HEK293 (cell line): ENCODE results near the gene EHD2.

ENCODE experiments used
- CTCF ChIA-PET: fragments of 350-600 bp; formaldehyde crosslinking; extraction: SDS; loops from one replicate; lab custom pipeline; 2021; ENCODE audit warnings: antibody characterized with exemption; lab: Yijun Ruan, JAX
- POLR2A ChIA-PET: fragments of 300-600 bp; formaldehyde crosslinking; extraction: SDS; loops from one replicate; lab custom pipeline; 2020; ENCODE audit warnings: antibody characterized with exemption, inconsistent platforms; lab: Yijun Ruan, JAX
- H3K27ac ChIP-seq: fragments of 200-500 bp; sonication (Bioruptor generic); 2 replicates; pipeline ENCODE4 v1.5.1; 2014; ENCODE audit warnings: low read depth, low read length, control low read depth, inconsistent platforms; ENCODE audit errors: extremely low read depth
- H3K36me3 ChIP-seq, 2 experiments: fragments of 200-500 bp in 1 of 2; sonication (Bioruptor generic) in 1 of 2; 1 replicate in 1 of 2; 2 replicates in 1 of 2; pipeline ENCODE4 v1.5.1; 2014 to 2017; ENCODE audit warnings: inconsistent platforms in 2 of 2, low read length in 2 of 2; ENCODE audit not compliant: control insufficient read depth in 2 of 2, insufficient read depth in 1 of 2
- H3K4me1 ChIP-seq: fragments of 200-500 bp; sonication (Bioruptor generic); 2 replicates; pipeline ENCODE4 v1.5.1; 2014; ENCODE audit warnings: mild to moderate bottlenecking, low read length, inconsistent platforms; ENCODE audit not compliant: control insufficient read depth, insufficient read depth
- H3K4me3 ChIP-seq: 2 replicates; pipeline ENCODE4 v1.5.1; 2011; ENCODE audit warnings: low read depth, mild to moderate bottlenecking, control low read depth, low read length, moderate library complexity
- H3K9me3 ChIP-seq: fragments of 200-500 bp; sonication (Bioruptor generic); 2 replicates; pipeline ENCODE4 v1.5.1; 2014; ENCODE audit warnings: low read depth, low read length, inconsistent platforms; ENCODE audit not compliant: control insufficient read depth, insufficient read depth
- EGR2 ChIP-seq: fragments of 450-650 bp; formaldehyde crosslinking; IDR thresholded peaks from 2 replicates; pipeline ENCODE4 v1.5.1; 2016; ENCODE audit warnings: low read depth, missing biosample characterization, missing genetic modification characterization
- GFI1B ChIP-seq: fragments of 450-650 bp; formaldehyde crosslinking; IDR thresholded peaks from 2 replicates; pipeline ENCODE4 v1.5.1; 2016; ENCODE audit warnings: missing biosample characterization, missing genetic modification characterization
- HIC1 ChIP-seq: fragments of 450-650 bp; formaldehyde crosslinking; IDR thresholded peaks from 2 replicates; pipeline ENCODE4 v1.5.1; 2016; ENCODE audit warnings: missing biosample characterization, missing genetic modification characterization
- KLF1 ChIP-seq: fragments of 450-650 bp; formaldehyde crosslinking; IDR thresholded peaks from 2 replicates; pipeline ENCODE4 v1.5.1; 2016; ENCODE audit warnings: missing biosample characterization, missing genetic modification characterization
- PBX3 ChIP-seq: sonication (generic); formaldehyde crosslinking; IDR thresholded peaks from 2 replicates; pipeline ENCODE4 v1.8.1; 2022; ENCODE audit warnings: mild to moderate bottlenecking, moderate library complexity, missing genetic modification reagents
- RBAK ChIP-seq: fragments of 450-650 bp; formaldehyde crosslinking; IDR thresholded peaks from 2 replicates; pipeline ENCODE4 v1.5.1; 2016; ENCODE audit warnings: missing biosample characterization, missing genetic modification characterization
- TSHZ1 ChIP-seq: fragments of 450-650 bp; formaldehyde crosslinking; IDR thresholded peaks from 2 replicates; pipeline ENCODE4 v1.5.1; 2016; ENCODE audit warnings: missing biosample characterization, missing genetic modification characterization, borderline replicate concordance
- YY1 ChIP-seq: fragments of 450-650 bp; formaldehyde crosslinking; IDR thresholded peaks from 2 replicates; pipeline ENCODE4 v1.5.1; 2018; ENCODE audit warnings: missing biosample characterization, missing genetic modification characterization
- ZBTB44 ChIP-seq: fragments of 450-650 bp; IDR thresholded peaks from 2 replicates; pipeline ENCODE4 v1.5.1; 2018; ENCODE audit warnings: missing biosample characterization, mild to moderate bottlenecking, missing genetic modification characterization
- ZNF114 ChIP-seq: fragments of 450-650 bp; formaldehyde crosslinking; IDR thresholded peaks from 2 replicates; pipeline ENCODE4 v1.5.0; 2017; ENCODE audit warnings: missing biosample characterization, missing genetic modification characterization
- ZNF146 ChIP-seq: fragments of 450-650 bp; formaldehyde crosslinking; IDR thresholded peaks from 2 replicates; pipeline ENCODE4 v1.5.1; 2016; ENCODE audit warnings: missing biosample characterization, missing genetic modification characterization
- ZNF155 ChIP-seq: fragments of 450-650 bp; formaldehyde crosslinking; IDR thresholded peaks from 2 replicates; pipeline ENCODE4 v1.5.1; 2016; ENCODE audit warnings: missing biosample characterization, missing genetic modification characterization
- ZNF26 ChIP-seq: fragments of 450-650 bp; formaldehyde crosslinking; IDR thresholded peaks from 2 replicates; pipeline ENCODE4 v1.5.1; 2016; ENCODE audit warnings: missing biosample characterization, missing genetic modification characterization
- ZNF354C ChIP-seq: fragments of 450-650 bp; formaldehyde crosslinking; IDR thresholded peaks from 2 replicates; pipeline ENCODE4 v1.5.1; 2016; ENCODE audit warnings: missing biosample characterization, missing genetic modification characterization, low read depth, borderline replicate concordance
- ZNF391 ChIP-seq: fragments of 450-650 bp; formaldehyde crosslinking; IDR thresholded peaks from 2 replicates; pipeline ENCODE4 v1.5.1; 2016; ENCODE audit warnings: low read depth, missing biosample characterization, missing genetic modification characterization, borderline replicate concordance
- ZNF404 ChIP-seq: fragments of 450-650 bp; formaldehyde crosslinking; IDR thresholded peaks from 2 replicates; pipeline ENCODE4 v1.5.1; 2017; ENCODE audit warnings: missing biosample characterization, missing genetic modification characterization
- ZNF416 ChIP-seq: fragments of 450-650 bp; formaldehyde crosslinking; IDR thresholded peaks from 2 replicates; pipeline ENCODE4 v1.5.1; 2016; ENCODE audit warnings: missing biosample characterization, missing genetic modification characterization
- ZNF529 ChIP-seq: fragments of 450-650 bp; formaldehyde crosslinking; IDR thresholded peaks from 2 replicates; pipeline ENCODE4 v1.5.1; 2017; ENCODE audit warnings: missing genetic modification characterization, missing biosample characterization; ENCODE audit not compliant: insufficient replicate concordance
- ZNF549 ChIP-seq: fragments of 450-650 bp; IDR thresholded peaks from 2 replicates; pipeline ENCODE4 v1.5.1; 2018; ENCODE audit warnings: missing biosample characterization, missing genetic modification characterization, mild to moderate bottlenecking, inconsistent platforms, moderate library complexity
- ZNF623 ChIP-seq: fragments of 450-650 bp; formaldehyde crosslinking; IDR thresholded peaks from 2 replicates; pipeline ENCODE4 v1.5.1; 2016; ENCODE audit warnings: missing biosample characterization, missing genetic modification characterization
- ZSCAN4 ChIP-seq: fragments of 450-650 bp; formaldehyde crosslinking; IDR thresholded peaks from 2 replicates; pipeline ENCODE4 v1.5.1; 2017; ENCODE audit warnings: missing biosample characterization, missing genetic modification characterization

Gene EHD2

GRCh38 chr19:47679251-47679900 lies 33.8 kb upstream of the EHD2 start (continued):
- no peak for TF ChIP-seq PBX3 (CRISPR knock-in tag)
- no peak for TF ChIP-seq KLF1 (tag by site-specific recombination)

- ChIA-PET POLR2A (no interaction called here), CTCF (interaction anchor here (0.6 kb wide), 1 partner anchor 644 kb away, joined by 4 read pairs; no protein-coding TSS in a partner anchor)
- no peak overlapping the region for H3K4me3 ChIP-seq
- no peaks in the 10 kb centered on the region for H3K9me3 ChIP-seq
- H3K27ac ChIP-seq, result no peak overlapping the region
- no peaks in the 10 kb centered on the region for H3K4me1 ChIP-seq
- peaks cover 11 to 50% of the 10 kb centered on the region in 2 experiments; a peak in 2 of 3 replicates for H3K36me3 ChIP-seq
- TF ChIP-seq EGR2 (no peak), HIC1 (no peak), ZNF391 (tag by site-specific recombination) (no peak), ZNF416 (tag by site-specific recombination) (no peak), RBAK (tag by site-specific recombination) (no peak), ZNF623 (tag by site-specific recombination) (no peak), YY1 (tag by site-specific recombination) (no peak), ZNF529 (no peak), ZNF155 (tag by site-specific recombination) (no peak), TSHZ1 (no peak), ZNF26 (tag by site-specific recombination) (no peak), ZNF404 (no peak), GFI1B (tag by site-specific recombination) (no peak), ZNF114 (tag by site-specific recombination) (no peak), ZNF354C (tag by site-specific recombination) (no peak), ZBTB44 (tag by site-specific recombination) (no peak), ZNF146 (tag by site-specific recombination) (no peak), ZSCAN4 (tag by site-specific recombination) (no peak), ZNF549 (tag by site-specific recombination) (no peak)
Observed at GRCh38 chr19:47679922-47680857, 33.0 kb upstream of the EHD2 start.
